Testis (tissue), 2 donors: ENCODE results near the gene BEGAIN.

Source experiments
- CTCF ChIP-seq, 3 experiments: fragments of 450-650 bp in 2 of 3; fragments of 200-600 bp in 1 of 3; sonication (generic) in 1 of 3; IDR thresholded peaks; one replicate each; pipeline ENCODE4 v1.5.1; 2016 to 2019; ENCODE audit warnings: antibody characterized with exemption in 3 of 3, mild to moderate bottlenecking in 2 of 3, moderate library complexity in 1 of 3
- POLR2A ChIP-seq: fragments of 450-650 bp; IDR thresholded peaks from one replicate; pipeline ENCODE4 v1.6.1; 2017; ENCODE audit warnings: antibody characterized with exemption, mild to moderate bottlenecking, moderate library complexity

- TF ChIP-seq POLR2A (no peak), CTCF (IDR thresholded peaks at IDR 0.05) (no peak)
Measured at GRCh38 chr14:100583245-100583644, 4.0 kb downstream of the BEGAIN start.
